H1 (cell line): Measurements from ENCODE around the gene RAPGEF5.

Experiments used
- KDM1A ChIP-seq: fragments of 200-600, 300-600 bp; sonication (generic); IDR thresholded peaks from 2 replicates; pipeline ENCODE4 v1.7.1; 2016; ENCODE audit warnings: mild to moderate bottlenecking, low read length, borderline replicate concordance
- TF ChIP-seq, protein P1 (sequence below), 3 experiments: IDR thresholded peaks; 1 replicate in 2 of 3; 2 replicates in 1 of 3; pipeline versions ENCODE4 v1.5.1 to v1.6.1; 2011; ENCODE audit warnings: low read length in 3 of 3, mild to moderate bottlenecking in 3 of 3, inconsistent platforms in 2 of 3, low read depth in 1 of 3, moderate library complexity in 1 of 3; ENCODE audit not compliant: insufficient read depth in 1 of 3; ENCODE audit errors: control extremely low read depth in 1 of 3

DNA sequence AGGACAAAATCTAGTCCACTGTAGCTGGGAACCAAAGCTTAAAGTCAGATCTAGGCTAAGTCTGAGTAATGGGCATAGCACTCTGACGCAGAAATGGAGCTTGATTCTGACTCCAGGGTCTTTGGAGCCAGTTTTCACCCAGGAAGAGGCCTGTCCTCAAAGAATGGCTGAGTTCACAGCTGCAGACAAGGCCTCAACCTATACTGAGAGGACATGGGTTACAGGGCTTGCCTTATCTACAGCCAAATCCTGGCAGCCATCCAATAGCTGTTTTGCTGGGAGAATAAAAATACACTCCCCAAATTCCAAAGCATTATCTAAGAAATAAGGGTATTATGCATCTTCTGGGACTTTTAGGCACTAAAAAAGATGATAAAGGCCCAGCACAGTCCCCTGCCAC is 154.8 kb downstream of the RAPGEF5 start:
- TF ChIP-seq, protein P1, sequence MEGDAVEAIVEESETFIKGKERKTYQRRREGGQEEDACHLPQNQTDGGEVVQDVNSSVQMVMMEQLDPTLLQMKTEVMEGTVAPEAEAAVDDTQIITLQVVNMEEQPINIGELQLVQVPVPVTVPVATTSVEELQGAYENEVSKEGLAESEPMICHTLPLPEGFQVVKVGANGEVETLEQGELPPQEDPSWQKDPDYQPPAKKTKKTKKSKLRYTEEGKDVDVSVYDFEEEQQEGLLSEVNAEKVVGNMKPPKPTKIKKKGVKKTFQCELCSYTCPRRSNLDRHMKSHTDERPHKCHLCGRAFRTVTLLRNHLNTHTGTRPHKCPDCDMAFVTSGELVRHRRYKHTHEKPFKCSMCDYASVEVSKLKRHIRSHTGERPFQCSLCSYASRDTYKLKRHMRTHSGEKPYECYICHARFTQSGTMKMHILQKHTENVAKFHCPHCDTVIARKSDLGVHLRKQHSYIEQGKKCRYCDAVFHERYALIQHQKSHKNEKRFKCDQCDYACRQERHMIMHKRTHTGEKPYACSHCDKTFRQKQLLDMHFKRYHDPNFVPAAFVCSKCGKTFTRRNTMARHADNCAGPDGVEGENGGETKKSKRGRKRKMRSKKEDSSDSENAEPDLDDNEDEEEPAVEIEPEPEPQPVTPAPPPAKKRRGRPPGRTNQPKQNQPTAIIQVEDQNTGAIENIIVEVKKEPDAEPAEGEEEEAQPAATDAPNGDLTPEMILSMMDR (IDR thresholded peaks at IDR 0.05; ENCODE audit: control extremely low read depth in 1 of 3, insufficient read depth in 1 of 3, low read depth in 1 of 3, low read length in 3 of 3): no peak
- no peak for TF ChIP-seq KDM1A
